ENCODE results near the gene C6. TPM values are rescaled to one million over a fixed set of nuclear protein-coding genes. Genes with fewer than 3 reads are reported as not detected.

Gene C6
- polyA plus RNA-seq, 1 donor (not counting 4 experiments of a cell fraction or from before 2014, with no cell fraction given): not detected

GRCh38 chr5:41122459-41122858 is 90.9 kb downstream of the C6 start:
- no peak for FAIRE-seq

GRCh38 chr5:41120600-41120999 is 92.7 kb downstream of the C6 start:
- no peak overlapping the region for H2AFZ ChIP-seq (ENCODE audit: control insufficient read depth, low read length)
- H3K27me3 ChIP-seq (ENCODE audit: control insufficient read depth, extremely low read depth, insufficient read depth, low read length): no peaks in the 10 kb centered on the region
- no peak overlapping the region for H3K4me3 ChIP-seq (ENCODE audit: control insufficient read depth in 2 of 3, extremely low read depth in 1 of 3, insufficient read depth in 2 of 3, low read depth in 1 of 3, low read length in 3 of 3)
- no peak for TF ChIP-seq CTCF (optimal IDR thresholded peaks at IDR 0.05 in 1 of 3, IDR thresholded peaks at IDR 0.05 in 1 of 3, conservative IDR thresholded peaks at IDR 0.05 in 1 of 3; ENCODE audit: extremely low read depth in 1 of 3, insufficient read depth in 2 of 3, low read length in 3 of 3)
- no peak for TF ChIP-seq EZH2 (IDR thresholded peaks at IDR 0.05; ENCODE audit: low read length)
- no peaks in the 10 kb centered on the region for H3K9me1 ChIP-seq (ENCODE audit: control insufficient read depth, extremely low read depth, insufficient read depth, low read length)
- DNase-seq (ENCODE audit: low read depth, low spot score): no peak
- no peak overlapping the region for H3K4me2 ChIP-seq (ENCODE audit: control insufficient read depth, extremely low read depth, insufficient read depth, low read depth, low read length)
- no peaks in the 10 kb centered on the region for H3K9me3 ChIP-seq (ENCODE audit: control insufficient read depth, low read depth, low read length)
- no peaks in the 10 kb centered on the region for H3K79me2 ChIP-seq (ENCODE audit: control insufficient read depth, insufficient read depth, low read length)
- H3K9ac ChIP-seq (ENCODE audit: control insufficient read depth, extremely low read depth, insufficient read depth, low read length): no peak overlapping the region
- dilution Hi-C loops (cut with MboI; ENCODE audit: extremely low pct_ligation_motif_present, low sequenced_read_pairs): no loop called here
- no peak overlapping the region for H3K27ac ChIP-seq (ENCODE audit: control insufficient read depth, insufficient read depth, low read length)
- no peaks in the 10 kb centered on the region for H3K36me3 ChIP-seq (ENCODE audit: control insufficient read depth in 2 of 2, extremely low read depth in 1 of 2, insufficient read depth in 2 of 2, low read length in 2 of 2)
- H3K4me1 ChIP-seq (ENCODE audit: control insufficient read depth, extremely low read depth, insufficient read depth, low read length): no peaks in the 10 kb centered on the region
- no peak for FAIRE-seq
- no peaks in the 10 kb centered on the region for H4K20me1 ChIP-seq (ENCODE audit: control insufficient read depth, extremely low read depth, insufficient read depth, low read length)

More at GRCh38 chr5:41122459-41122858, 90.9 kb downstream of the C6 start:
- H3K9me1 ChIP-seq (ENCODE audit: control insufficient read depth, extremely low read depth, insufficient read depth, low read length): no peaks in the 10 kb centered on the region
- no peaks in the 10 kb centered on the region for H3K36me3 ChIP-seq (ENCODE audit: control insufficient read depth in 2 of 2, extremely low read depth in 1 of 2, insufficient read depth in 2 of 2, low read length in 2 of 2)
- H3K79me2 ChIP-seq (ENCODE audit: control insufficient read depth, insufficient read depth, low read length): no peaks in the 10 kb centered on the region
- no peak overlapping the region for H3K27ac ChIP-seq (ENCODE audit: control insufficient read depth, insufficient read depth, low read length)
- H3K9ac ChIP-seq (ENCODE audit: control insufficient read depth, extremely low read depth, insufficient read depth, low read length): no peak overlapping the region
- TF ChIP-seq CTCF (optimal IDR thresholded peaks at IDR 0.05 in 1 of 3, IDR thresholded peaks at IDR 0.05 in 1 of 3, conservative IDR thresholded peaks at IDR 0.05 in 1 of 3; ENCODE audit: extremely low read depth in 1 of 3, insufficient read depth in 2 of 3, low read length in 3 of 3) (no peak), EZH2 (IDR thresholded peaks at IDR 0.05; ENCODE audit: low read length) (no peak)
- H3K9me3 ChIP-seq (ENCODE audit: control insufficient read depth, low read depth, low read length): no peaks in the 10 kb centered on the region
- H3K27me3 ChIP-seq (ENCODE audit: control insufficient read depth, extremely low read depth, insufficient read depth, low read length): no peaks in the 10 kb centered on the region
- no peak overlapping the region for H2AFZ ChIP-seq (ENCODE audit: control insufficient read depth, low read length)
- DNase-seq (ENCODE audit: low read depth, low spot score): no peak
- dilution Hi-C loops (cut with MboI; ENCODE audit: extremely low pct_ligation_motif_present, low sequenced_read_pairs): no loop called here
- no peaks in the 10 kb centered on the region for H3K4me1 ChIP-seq (ENCODE audit: control insufficient read depth, extremely low read depth, insufficient read depth, low read length)
- no peak overlapping the region for H3K4me3 ChIP-seq (ENCODE audit: control insufficient read depth in 2 of 3, extremely low read depth in 1 of 3, insufficient read depth in 2 of 3, low read depth in 1 of 3, low read length in 3 of 3)
- H4K20me1 ChIP-seq (ENCODE audit: control insufficient read depth, extremely low read depth, insufficient read depth, low read length): no peaks in the 10 kb centered on the region
- no peak overlapping the region for H3K4me2 ChIP-seq (ENCODE audit: control insufficient read depth, extremely low read depth, insufficient read depth, low read depth, low read length)

Data from keratinocyte (primary cell).